NCI-H2227 (cell line): ENCODE data around the gene ACTG1.

Experiments used
- DNase-seq: peaks from one replicate; lab custom pipeline; 2025; ENCODE audit not compliant: unreplicated experiment; lab: John Stamatoyannopoulos, UW

ACTG1 gene

GRCh38 chr17:81468111-81468769 is 44.4 kb downstream of the ACTG1 start:
- no peak for DNase-seq

- no peak for DNase-seq
These were observed 45.8 kb downstream of the ACTG1 start for GRCh38 chr17:81466564-81467472.

GRCh38 chr17:81465910-81466309 is 46.7 kb downstream of the ACTG1 start:
- no peak for DNase-seq

- DNase-seq = no peak
These were observed 48.0 kb downstream of the ACTG1 start for GRCh38 chr17:81464586-81464985.

- no peak for DNase-seq
These were observed 49.1 kb downstream of the ACTG1 start for GRCh38 chr17:81463506-81463905.

- no peak for DNase-seq
These were observed 50.0 kb downstream of the ACTG1 start for GRCh38 chr17:81462506-81463125.

- no peak for DNase-seq
These were observed 50.7 kb downstream of the ACTG1 start for GRCh38 chr17:81461607-81462500.

- no peak for DNase-seq
These were observed 51.6 kb downstream of the ACTG1 start for GRCh38 chr17:81460856-81461460.
